Superior temporal gyrus (tissue), 1 donor: ENCODE data around the gene SPATS2L.

Experiments
- DNase-seq: peaks from one replicate; pipeline ENCODE4 v3.0.0-alpha.2; 2016; ENCODE audit errors: extremely low spot score

The SPATS2L gene

GRCh38 chr2:200306196-200306930 is at the start of gene SPATS2L:
Gene SPATS2L (plus strand): TSS chr2:200306693. CDS start chr2:200389245, 82,552 bp downstream.
- DNase-seq = peak; percentile 67

- no peak for DNase-seq
These were observed 48.9 kb upstream of the SPATS2L start for GRCh38 chr2:200257570-200257969.

GRCh38 chr2:200258081-200258480 is 48.4 kb upstream of the SPATS2L start:
- DNase-seq = no peak

- no peak for DNase-seq
These were observed 47.5 kb upstream of the SPATS2L start for GRCh38 chr2:200258881-200259576.

- no peak for DNase-seq
These were observed 46.9 kb upstream of the SPATS2L start for GRCh38 chr2:200259577-200259957.

GRCh38 chr2:200262047-200262446 is 44.4 kb upstream of the SPATS2L start:
- DNase-seq = no peak

GRCh38 chr2:200263279-200263678 is 43.2 kb upstream of the SPATS2L start:
- no peak for DNase-seq

GRCh38 chr2:200264631-200265030 is 41.9 kb upstream of the SPATS2L start:
- DNase-seq = no peak

GRCh38 chr2:200266406-200266805 is 40.1 kb upstream of the SPATS2L start:
- DNase-seq = no peak

GRCh38 chr2:200267350-200267749 is 39.1 kb upstream of the SPATS2L start:
- DNase-seq = no peak

- no peak for DNase-seq
These were observed 35.8 kb upstream of the SPATS2L start for GRCh38 chr2:200270732-200271131.

GRCh38 chr2:200272320-200272719 is 34.2 kb upstream of the SPATS2L start:
- DNase-seq = no peak

- DNase-seq = peak; percentile 73
These were observed 32.1 kb upstream of the SPATS2L start for GRCh38 chr2:200274116-200275075.

- no peak for DNase-seq
These were observed 31.0 kb upstream of the SPATS2L start for GRCh38 chr2:200275295-200276013.

- DNase-seq = no peak
These were observed 30.0 kb upstream of the SPATS2L start for GRCh38 chr2:200276472-200276871.

- DNase-seq = no peak
These were observed 27.7 kb upstream of the SPATS2L start for GRCh38 chr2:200278694-200279316.

GRCh38 chr2:200279857-200280256 is 26.6 kb upstream of the SPATS2L start:
- DNase-seq = no peak

- no peak for DNase-seq
These were observed 19.9 kb upstream of the SPATS2L start for GRCh38 chr2:200286578-200286977.

GRCh38 chr2:200288670-200289429 is 17.6 kb upstream of the SPATS2L start:
- no peak for DNase-seq

- no peak for DNase-seq
These were observed 10.4 kb upstream of the SPATS2L start for GRCh38 chr2:200296118-200296517.
